NCI-H1092 (cell line): ENCODE measurements around the gene CAB39L.

Experiments
- DNase-seq: peaks from one replicate; lab custom pipeline; 2025; lab: John Stamatoyannopoulos, UW

CAB39L gene

DNA sequence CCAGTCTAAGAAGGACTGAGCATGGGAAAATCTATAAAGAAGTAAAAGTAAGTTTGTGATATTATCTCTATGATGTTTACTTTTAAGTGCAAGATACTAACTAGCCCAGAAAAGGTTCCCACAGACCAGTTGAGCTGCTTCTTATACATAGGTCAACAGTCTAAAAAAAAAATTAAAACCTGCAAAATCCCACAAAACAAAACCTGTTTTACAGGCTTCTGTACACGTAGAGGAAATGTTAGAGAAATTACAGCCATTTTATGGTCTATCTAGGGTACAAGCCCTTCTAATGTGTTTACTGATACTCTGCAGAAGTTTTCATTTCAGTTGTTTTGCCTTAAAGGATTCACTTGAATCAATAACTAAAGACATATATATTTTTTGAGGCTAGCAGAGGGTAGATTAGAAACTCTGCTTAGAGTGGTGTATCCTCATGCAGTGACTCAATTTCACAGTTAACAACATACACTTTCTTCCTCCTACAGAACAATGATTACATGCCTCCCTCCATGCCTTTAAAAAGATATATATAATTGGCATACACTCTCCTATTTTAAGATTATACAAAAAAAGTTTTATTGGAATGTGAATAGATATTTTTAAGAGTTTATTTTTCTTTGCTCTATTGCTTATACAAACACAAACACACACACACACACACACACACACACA is 43.9 kb downstream of the CAB39L start:
- no peak for DNase-seq

DNA sequence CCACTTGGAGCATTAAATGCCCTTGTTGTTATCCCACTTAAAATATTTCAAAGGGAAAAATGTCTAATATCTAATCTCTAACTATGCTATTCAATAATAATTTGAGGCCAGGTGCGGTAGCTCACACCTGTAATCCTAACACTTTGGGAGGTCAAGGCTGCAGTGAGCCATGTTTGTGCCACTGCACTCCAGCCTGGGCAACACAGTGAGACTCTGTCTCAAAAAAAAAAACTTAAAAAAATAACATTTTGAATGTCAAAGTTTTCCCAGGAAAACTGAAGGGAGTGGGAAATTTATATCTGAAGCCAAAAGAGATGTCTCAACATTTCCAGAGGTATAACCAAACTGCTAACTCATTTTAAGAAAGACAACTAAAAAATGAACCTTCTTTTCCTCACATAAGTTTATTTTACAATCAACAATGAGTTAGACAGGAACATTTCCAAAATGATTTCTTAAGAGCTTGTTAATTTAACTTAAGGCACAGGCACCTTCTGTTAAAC is 47.9 kb downstream of the CAB39L start:
- DNase-seq: no peak

GRCh38 chr13:49395451-49395865 is 48.4 kb downstream of the CAB39L start:
- DNase-seq: no peak

- no peak for DNase-seq
Measured at GRCh38 chr13:49388091-49388635, 55.7 kb downstream of the CAB39L start.

DNA sequence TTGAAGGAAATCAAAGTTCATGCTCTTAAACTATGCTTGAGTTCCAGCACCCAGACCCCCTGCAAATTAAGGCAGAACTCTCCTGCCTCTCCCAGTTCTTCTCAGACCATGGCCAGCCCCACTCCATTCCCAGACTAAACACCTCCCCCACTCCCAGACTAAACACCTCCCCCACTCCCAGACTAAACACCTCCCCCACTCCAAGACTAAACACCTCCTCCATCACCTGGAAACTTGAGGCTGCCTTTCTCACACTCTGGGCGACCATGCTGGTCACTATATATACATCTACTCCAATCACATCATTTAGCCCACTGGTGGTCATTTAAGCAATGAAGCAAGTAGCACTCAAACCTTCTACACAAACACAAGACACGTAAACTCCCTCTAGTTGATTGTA is 57.2 kb downstream of the CAB39L start:
- no peak for DNase-seq

DNA sequence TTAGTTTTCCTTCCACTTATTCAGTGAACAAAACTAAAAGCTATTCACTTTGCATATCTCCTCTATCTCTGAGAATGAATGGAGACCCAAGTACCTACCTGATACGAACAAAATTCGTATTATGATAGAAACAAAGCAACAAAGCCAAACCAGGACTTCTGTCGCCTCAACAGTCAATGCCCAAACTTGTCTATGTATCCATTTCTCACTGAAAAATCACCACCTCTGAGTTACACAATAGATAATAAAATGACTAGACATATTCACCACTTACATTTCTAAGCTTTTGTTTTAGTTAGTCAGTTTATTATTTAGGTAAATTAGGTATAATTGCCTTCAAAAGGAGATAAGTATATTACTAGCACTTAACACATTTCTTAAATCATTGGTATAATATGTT is 67.7 kb downstream of the CAB39L start:
- no peak for DNase-seq

DNA sequence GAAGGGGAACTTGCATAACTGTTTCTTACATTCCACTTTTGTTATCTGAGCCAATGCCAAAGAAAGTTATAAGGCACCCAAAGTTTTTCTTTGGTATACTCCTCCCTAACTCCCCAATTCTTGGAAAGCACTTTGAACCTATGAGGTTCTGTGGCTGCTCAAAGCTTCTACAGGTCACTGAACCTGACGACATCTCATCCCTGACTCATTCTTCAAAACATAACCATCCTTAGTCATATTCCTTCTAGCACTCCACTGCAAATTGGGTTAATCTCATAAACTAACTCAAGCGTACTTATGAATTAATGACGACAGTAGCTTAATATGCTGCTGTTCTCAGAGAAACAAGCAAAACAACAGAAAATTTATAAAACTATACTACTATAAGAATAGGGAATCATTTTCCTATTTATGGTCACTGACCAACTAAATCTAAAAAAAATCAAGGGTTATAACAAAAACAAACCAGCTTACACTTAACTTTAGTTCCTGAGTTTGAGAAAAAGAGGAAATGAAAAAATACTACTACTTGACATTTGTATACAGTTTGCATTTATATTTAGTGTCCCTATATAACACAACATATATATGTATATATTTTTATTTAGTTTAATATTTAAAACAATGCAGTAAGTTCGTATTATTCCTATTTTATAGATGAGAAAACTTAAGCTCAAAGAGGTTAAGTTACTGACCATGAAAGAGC is 69.1 kb downstream of the CAB39L start:
- DNase-seq: no peak

DNA sequence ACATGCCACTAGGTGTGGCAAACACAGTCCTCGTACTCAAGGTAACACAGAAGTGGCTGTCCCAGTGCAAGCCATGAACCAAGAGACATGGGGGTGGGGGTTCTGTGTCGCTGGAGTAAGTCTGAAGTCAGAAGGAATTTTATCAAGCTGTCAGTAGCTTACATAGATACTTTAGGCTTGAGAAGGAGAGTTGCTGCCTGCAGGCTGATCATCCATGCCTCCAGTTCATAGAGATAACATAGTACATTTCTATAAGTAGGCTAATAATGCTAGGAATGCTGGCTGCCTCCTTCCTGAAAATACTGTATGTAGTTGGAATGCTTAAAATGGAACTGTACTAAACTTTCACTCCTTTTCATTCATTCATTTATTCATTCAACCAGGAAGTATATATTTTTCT is 70.1 kb downstream of the CAB39L start:
- DNase-seq: no peak

- DNase-seq: no peak
Measured at GRCh38 chr13:49371943-49372613, 71.8 kb downstream of the CAB39L start.

- DNase-seq: no peak
Measured at GRCh38 chr13:49370371-49370770, 73.5 kb downstream of the CAB39L start.

- no peak for DNase-seq
Measured at GRCh38 chr13:49369866-49370265, 74.0 kb downstream of the CAB39L start.

GRCh38 chr13:49368688-49369087 is 75.2 kb downstream of the CAB39L start:
- no peak for DNase-seq

- DNase-seq: no peak
Measured at GRCh38 chr13:49367640-49368422, 76.0 kb downstream of the CAB39L start.

GRCh38 chr13:49366841-49367240 is 77.0 kb downstream of the CAB39L start:
- DNase-seq: no peak

DNA sequence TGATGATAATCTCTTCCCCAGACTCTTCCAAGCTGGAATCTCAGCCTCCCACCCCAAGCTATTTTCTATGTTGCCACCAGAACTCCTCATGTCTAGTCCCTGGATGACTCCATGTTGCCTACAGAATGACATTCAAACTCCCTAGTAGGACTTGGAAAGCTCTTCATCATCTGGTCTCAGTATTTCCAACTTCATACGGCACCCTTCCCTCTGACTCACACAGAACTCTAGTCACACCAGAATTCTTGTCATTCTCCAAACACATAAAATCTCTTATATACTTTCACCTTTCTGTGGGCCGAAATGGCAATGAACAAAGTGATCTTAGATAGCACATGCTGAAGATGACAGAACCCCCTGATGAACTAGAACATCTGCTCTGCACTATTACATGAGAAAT is 86.2 kb downstream of the CAB39L start:
- no peak for DNase-seq

- DNase-seq: no peak
Measured at GRCh38 chr13:49356223-49356622, 87.6 kb downstream of the CAB39L start.

GRCh38 chr13:49354719-49355118 is 89.1 kb downstream of the CAB39L start:
- no peak for DNase-seq

- no peak for DNase-seq
Measured at GRCh38 chr13:49353908-49354307, 90.0 kb downstream of the CAB39L start.

DNA sequence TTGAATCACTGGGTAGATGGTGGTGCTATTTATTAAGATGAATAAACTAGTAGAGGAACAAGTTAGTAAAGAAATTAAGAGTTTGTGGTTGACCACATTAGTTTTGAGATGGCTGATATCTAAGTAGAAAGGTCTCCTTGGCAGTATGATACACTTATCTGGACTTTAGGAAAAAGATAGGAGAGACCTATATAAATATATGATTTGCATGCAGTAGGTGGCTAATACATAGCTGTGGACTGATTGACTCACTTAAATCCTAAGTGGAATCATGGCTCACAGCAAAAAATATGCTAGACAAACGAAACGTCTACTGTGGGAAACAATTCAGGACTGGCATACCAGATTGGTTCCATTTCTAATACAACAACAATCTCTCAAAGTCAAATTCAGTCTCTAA is 92.0 kb downstream of the CAB39L start:
- DNase-seq: no peak

GRCh38 chr13:49348751-49349150 is 95.1 kb downstream of the CAB39L start:
- no peak for DNase-seq

GRCh38 chr13:49347650-49348385 is 96.0 kb downstream of the CAB39L start:
- DNase-seq: no peak
